ENCODE results near the gene PARD6G. TPM values are rescaled to one million over a fixed set of nuclear protein-coding genes. Genes with fewer than 3 reads are reported as not detected.

PARD6G gene
- total and polyA plus RNA-seq, 7 experiments from 2014 or later, result 0.07 to 0.16 (median 0.09) TPM; not detected in 3

- H3K27ac ChIP-seq (ENCODE audit: low read depth, low read length), result no peak overlapping the region
- H3K36me3 ChIP-seq (ENCODE audit: control insufficient read depth in 2 of 3, insufficient read depth in 3 of 3, low read length in 3 of 3), result peaks cover 0 to 35% (median 11%) of the 10 kb centered on the region in 3 experiments
- CTCF ChIA-PET, result interaction anchor here (0.7 kb wide), 1 partner anchor 1396 kb away, joined by 4 read pairs; no protein-coding TSS in a partner anchor
- ATAC-seq (no peak), DNase-seq (no peak)
- POLR2A ChIA-PET, result no interaction called here
- no peaks in the 10 kb centered on the region for H3K4me1 ChIP-seq (ENCODE audit: control insufficient read depth in 2 of 2, insufficient read depth in 2 of 2, low read length in 2 of 2)
- Mint-ChIP-seq H3K36me3 (peaks cover 12 to 46% (median 19%) of the 10 kb centered on the region in 5 donors), H3K9me3 (no peaks in the 10 kb centered on the region), H3K4me3 (no peak overlapping the region), H3K27ac (no peak overlapping the region), H3K27me3 (no peaks in the 10 kb centered on the region), H3K4me1 (no peaks in the 10 kb centered on the region)
- H3K9me3 ChIP-seq (ENCODE audit: control insufficient read depth in 2 of 3, low read length in 3 of 3), result no peaks in the 10 kb centered on the region
- intact Hi-C loops (cut with micrococcal nuclease), result loop anchor here in 1 of 2 donors (10.0 kb wide), 1 partner anchor 346 kb away; the partner anchor contains the start of gene KCNG2
- no peak overlapping the region for H3K4me3 ChIP-seq (ENCODE audit: low read length)
- no peaks in the 10 kb centered on the region for H3K27me3 ChIP-seq (ENCODE audit: control insufficient read depth in 2 of 2, insufficient read depth in 2 of 2, low read length in 2 of 2)
Measured at GRCh38 chr18:80140455-80140985, 106.8 kb downstream of the PARD6G start.

GRCh38 chr18:80137976-80138375 is 109.3 kb downstream of the PARD6G start:
- ChIA-PET POLR2A (no interaction called here), CTCF (no interaction called here)
- no peak overlapping the region for H3K27ac Mint-ChIP-seq
- H3K4me3 Mint-ChIP-seq, result no peak overlapping the region
- H3K9me3 ChIP-seq (ENCODE audit: control insufficient read depth in 2 of 3, low read length in 3 of 3), result no peaks in the 10 kb centered on the region
- intact Hi-C loops (cut with micrococcal nuclease), result no loop called here
- H3K27me3 ChIP-seq (ENCODE audit: control insufficient read depth in 2 of 2, insufficient read depth in 2 of 2, low read length in 2 of 2), result no peaks in the 10 kb centered on the region
- H3K27me3 Mint-ChIP-seq, result no peaks in the 10 kb centered on the region
- H3K4me1 ChIP-seq (ENCODE audit: control insufficient read depth in 2 of 2, insufficient read depth in 2 of 2, low read length in 2 of 2), result no peaks in the 10 kb centered on the region
- H3K4me1 Mint-ChIP-seq, result peaks cover 0 to 7% (median 0%) of the 10 kb centered on the region in 7 donors
- peaks cover 4 to 57% (median 11%) of the 10 kb centered on the region in 3 experiments for H3K36me3 ChIP-seq (ENCODE audit: control insufficient read depth in 2 of 3, insufficient read depth in 3 of 3, low read length in 3 of 3)
- DNase-seq (no peak), ATAC-seq (no peak)
- no peaks in the 10 kb centered on the region for H3K9me3 Mint-ChIP-seq
- no peak overlapping the region for H3K27ac ChIP-seq (ENCODE audit: low read depth, low read length)
- H3K36me3 Mint-ChIP-seq, result peaks cover 17 to 67% (median 36%) of the 10 kb centered on the region in 5 donors
- no peak overlapping the region for H3K4me3 ChIP-seq (ENCODE audit: low read length)

GRCh38 chr18:80137137-80137536 is 110.2 kb downstream of the PARD6G start:
- intact Hi-C loops (cut with micrococcal nuclease), result no loop called here
- POLR2A ChIA-PET, result no interaction called here

GRCh38 chr18:80136679-80137078 is 110.6 kb downstream of the PARD6G start:
- CTCF ChIA-PET, result no interaction called here
- no peak overlapping the region for H3K4me3 ChIP-seq (ENCODE audit: low read length)
- H3K27me3 ChIP-seq (ENCODE audit: control insufficient read depth in 2 of 2, insufficient read depth in 2 of 2, low read length in 2 of 2), result no peaks in the 10 kb centered on the region
- Mint-ChIP-seq H3K36me3 (peaks cover 17 to 74% (median 41%) of the 10 kb centered on the region in 5 donors), H3K27ac (no peak overlapping the region), H3K4me1 (peaks cover 3 to 19% (median 6%) of the 10 kb centered on the region in 7 donors), H3K4me3 (peak overlapping the region in 1 of 10 donors; percentile 38), H3K9me3 (no peaks in the 10 kb centered on the region), H3K27me3 (no peaks in the 10 kb centered on the region)
- no peak for DNase-seq
- ATAC-seq, result no peak
- no peaks in the 10 kb centered on the region for H3K4me1 ChIP-seq (ENCODE audit: control insufficient read depth in 2 of 2, insufficient read depth in 2 of 2, low read length in 2 of 2)
- H3K9me3 ChIP-seq (ENCODE audit: control insufficient read depth in 2 of 3, low read length in 3 of 3), result no peaks in the 10 kb centered on the region
- H3K36me3 ChIP-seq (ENCODE audit: control insufficient read depth in 2 of 3, insufficient read depth in 3 of 3, low read length in 3 of 3), result peaks cover 4 to 57% (median 11%) of the 10 kb centered on the region in 3 experiments
- intact Hi-C loops (cut with micrococcal nuclease), result no loop called here
- H3K27ac ChIP-seq (ENCODE audit: low read depth, low read length), result no peak overlapping the region
- POLR2A ChIA-PET, result no interaction called here

More at GRCh38 chr18:80137137-80137536, 110.2 kb downstream of the PARD6G start:
- CTCF ChIA-PET, result no interaction called here
- Histone ChIP-seq H3K4me3 (ENCODE audit: low read length) (no peak overlapping the region), H3K4me1 (ENCODE audit: control insufficient read depth in 2 of 2, insufficient read depth in 2 of 2, low read length in 2 of 2) (no peaks in the 10 kb centered on the region), H3K36me3 (ENCODE audit: control insufficient read depth in 2 of 3, insufficient read depth in 3 of 3, low read length in 3 of 3) (peaks cover 4 to 57% (median 11%) of the 10 kb centered on the region in 3 experiments), H3K9me3 (ENCODE audit: control insufficient read depth in 2 of 3, low read length in 3 of 3) (no peaks in the 10 kb centered on the region), H3K27ac (ENCODE audit: low read depth, low read length) (no peak overlapping the region), H3K27me3 (ENCODE audit: control insufficient read depth in 2 of 2, insufficient read depth in 2 of 2, low read length in 2 of 2) (no peaks in the 10 kb centered on the region)
- H3K4me3 Mint-ChIP-seq, result no peak overlapping the region
- peaks cover 2 to 15% (median 3%) of the 10 kb centered on the region in 7 donors for H3K4me1 Mint-ChIP-seq
- DNase-seq (no peak), ATAC-seq (no peak)
- no peak overlapping the region for H3K27ac Mint-ChIP-seq
- H3K36me3 Mint-ChIP-seq, result peaks cover 17 to 69% (median 39%) of the 10 kb centered on the region in 5 donors
- H3K9me3 Mint-ChIP-seq, result no peaks in the 10 kb centered on the region
- no peaks in the 10 kb centered on the region for H3K27me3 Mint-ChIP-seq

GRCh38 chr18:80135136-80135535 is 112.2 kb downstream of the PARD6G start:
- Histone ChIP-seq H3K4me3 (ENCODE audit: low read length) (no peak overlapping the region), H3K36me3 (ENCODE audit: control insufficient read depth in 2 of 3, insufficient read depth in 3 of 3, low read length in 3 of 3) (peaks cover 4 to 60% (median 11%) of the 10 kb centered on the region in 3 experiments), H3K4me1 (ENCODE audit: control insufficient read depth in 2 of 2, insufficient read depth in 2 of 2, low read length in 2 of 2) (no peaks in the 10 kb centered on the region), H3K27ac (ENCODE audit: low read depth, low read length) (no peak overlapping the region), H3K27me3 (ENCODE audit: control insufficient read depth in 2 of 2, insufficient read depth in 2 of 2, low read length in 2 of 2) (no peaks in the 10 kb centered on the region), H3K9me3 (ENCODE audit: control insufficient read depth in 2 of 3, low read length in 3 of 3) (no peaks in the 10 kb centered on the region)
- intact Hi-C loops (cut with micrococcal nuclease), result no loop called here
- H3K4me1 Mint-ChIP-seq, result peaks cover 9 to 30% (median 15%) of the 10 kb centered on the region in 7 donors
- no peak for DNase-seq
- no peaks in the 10 kb centered on the region for H3K27me3 Mint-ChIP-seq
- no peaks in the 10 kb centered on the region for H3K9me3 Mint-ChIP-seq
- H3K27ac Mint-ChIP-seq, result no peak overlapping the region
- H3K36me3 Mint-ChIP-seq, result peaks cover 21 to 76% (median 46%) of the 10 kb centered on the region in 5 donors
- H3K4me3 Mint-ChIP-seq, result no peak overlapping the region
- ATAC-seq, result no peak
- CTCF ChIA-PET, result no interaction called here
- POLR2A ChIA-PET, result no interaction called here

GRCh38 chr18:80133124-80133523 is 114.2 kb downstream of the PARD6G start:
- peaks cover 9 to 39% (median 25%) of the 10 kb centered on the region in 7 donors for H3K4me1 Mint-ChIP-seq
- H3K4me3 Mint-ChIP-seq, result peak overlapping the region in 1 of 10 donors; percentile 18
- Histone ChIP-seq H3K4me1 (ENCODE audit: control insufficient read depth in 2 of 2, insufficient read depth in 2 of 2, low read length in 2 of 2) (no peaks in the 10 kb centered on the region), H3K4me3 (ENCODE audit: low read length) (no peak overlapping the region), H3K9me3 (ENCODE audit: control insufficient read depth in 2 of 3, low read length in 3 of 3) (no peaks in the 10 kb centered on the region), H3K27me3 (ENCODE audit: control insufficient read depth in 2 of 2, insufficient read depth in 2 of 2, low read length in 2 of 2) (no peaks in the 10 kb centered on the region), H3K36me3 (ENCODE audit: control insufficient read depth in 2 of 3, insufficient read depth in 3 of 3, low read length in 3 of 3) (peaks cover 4 to 51% (median 8%) of the 10 kb centered on the region in 3 experiments), H3K27ac (ENCODE audit: low read depth, low read length) (no peak overlapping the region)
- DNase-seq, result no peak
- no peaks in the 10 kb centered on the region for H3K27me3 Mint-ChIP-seq
- H3K36me3 Mint-ChIP-seq, result peaks cover 21 to 67% (median 48%) of the 10 kb centered on the region in 5 donors
- ChIA-PET CTCF (no interaction called here), POLR2A (no interaction called here)
- intact Hi-C loops (cut with micrococcal nuclease), result loop anchor here in 1 of 2 donors (2.0 kb wide), 1 partner anchor 24 kb away; the partner anchor contains the start of gene ADNP2
- ATAC-seq, result no peak
- H3K9me3 Mint-ChIP-seq, result no peaks in the 10 kb centered on the region
- peak overlapping the region in 1 of 9 donors; percentile 47 for H3K27ac Mint-ChIP-seq
